Suprapubic skin (tissue), 4 donors: ENCODE results near the gene ROBO2. TPM values are rescaled to one million over a fixed set of nuclear protein-coding genes. Genes with fewer than 3 reads are reported as not detected.

Source experiments
- DNase-seq, 2 donors: peaks; one replicate each; pipeline ENCODE4 v3.0.0-alpha.2; 2019; ENCODE audit warnings: low spot score in 2 of 2
- H3K27ac ChIP-seq: fragments of 200-600 bp; sonication (generic); one replicate; pipeline ENCODE4 v1.5.1; 2019
- H3K27me3 ChIP-seq: fragments of 200-600 bp; sonication (generic); one replicate; pipeline ENCODE4 v1.5.1; 2019
- H3K36me3 ChIP-seq: fragments of 200-600 bp; sonication (generic); one replicate; pipeline ENCODE4 v1.5.1; 2019
- H3K4me1 ChIP-seq: fragments of 200-600 bp; sonication (generic); one replicate; pipeline ENCODE4 v1.5.1; 2019
- H3K4me3 ChIP-seq: fragments of 200-600 bp; sonication (generic); one replicate; pipeline ENCODE4 v1.5.1; 2019; ENCODE audit warnings: mild to moderate bottlenecking
- H3K9me3 ChIP-seq: fragments of 200-600 bp; sonication (generic); one replicate; pipeline ENCODE4 v1.5.1; 2019
- CTCF ChIP-seq, 2 donors: fragments of 200-600 bp in 1 of 2; fragments of 450-650 bp in 1 of 2; sonication (generic) in 1 of 2; IDR thresholded peaks; one replicate each; pipeline ENCODE4 v1.5.1; 2016 to 2019; ENCODE audit warnings: antibody characterized with exemption in 2 of 2, mild to moderate bottlenecking in 1 of 2, moderate library complexity in 1 of 2
- EP300 ChIP-seq: sonication (generic); formaldehyde crosslinking; IDR thresholded peaks from one replicate; pipeline ENCODE4 v1.6.1; 2017; ENCODE audit warnings: antibody characterized with exemption
- POLR2A ChIP-seq, 2 donors: fragments of 450-650 bp; IDR thresholded peaks; one replicate each; pipeline ENCODE4 v1.6.1; 2017; ENCODE audit warnings: antibody characterized with exemption in 2 of 2, mild to moderate bottlenecking in 2 of 2, moderate library complexity in 2 of 2
- POLR2AphosphoS5 ChIP-seq, 3 donors: sonication (generic); formaldehyde crosslinking; IDR thresholded peaks; one replicate each; pipeline ENCODE4 v1.6.1; 2017; ENCODE audit warnings: antibody characterized with exemption in 3 of 3
- WGBS: methylation state at CpG from one replicate; pipeline ENCODE4 v1.1.5; 2018; 5-methylcytosine and 5-hydroxymethylcytosine counted together
- total RNA-seq, 4 donors: library from RNA; depleted of rRNA; stranded (reverse); fragments of >200 nt; gene quantifications; one replicate each; pipeline ENCODE4 v1.1.0, GENCODE V29; 2016

The ROBO2 gene
- total RNA-seq, 4 donors from 2014 or later = 0.95 to 6.7 (median 2.2) TPM

- no peak overlapping the region for H3K4me3 ChIP-seq
- WGBS = 62% methylated on average over 2 of the region's 2 CpGs
- no peak for DNase-seq
These were observed 566.5 kb downstream of the ROBO2 start for GRCh38 chr3:77606372-77606771.

GRCh38 chr3:77618686-77619085 is 578.8 kb downstream of the ROBO2 start:
- no peak overlapping the region for H3K4me3 ChIP-seq
- no peaks in the 10 kb centered on the region for H3K36me3 ChIP-seq
- no peaks in the 10 kb centered on the region for H3K27me3 ChIP-seq
- no peak for DNase-seq
- H3K27ac ChIP-seq = no peak overlapping the region
- H3K4me1 ChIP-seq = no peaks in the 10 kb centered on the region
- no peak for TF ChIP-seq POLR2A (IDR thresholded peaks at IDR 0.05)
- TF ChIP-seq EP300 = no peak
- no peak for TF ChIP-seq POLR2AphosphoS5 (IDR thresholded peaks at IDR 0.05)
- no peak for TF ChIP-seq CTCF (IDR thresholded peaks at IDR 0.05)
- WGBS = 64% methylated on average over 3 of the region's 3 CpGs
- H3K9me3 ChIP-seq = no peaks in the 10 kb centered on the region

More at GRCh38 chr3:77606372-77606771, 566.5 kb downstream of the ROBO2 start:
- H3K27me3 ChIP-seq = no peaks in the 10 kb centered on the region
- no peaks in the 10 kb centered on the region for H3K36me3 ChIP-seq
- no peak for TF ChIP-seq CTCF (IDR thresholded peaks at IDR 0.05)
- no peak for TF ChIP-seq EP300
- no peak for TF ChIP-seq POLR2A (IDR thresholded peaks at IDR 0.05)
- no peaks in the 10 kb centered on the region for H3K9me3 ChIP-seq
- H3K4me1 ChIP-seq = no peaks in the 10 kb centered on the region
- H3K27ac ChIP-seq = no peak overlapping the region

GRCh38 chr3:77620009-77620408 is 580.1 kb downstream of the ROBO2 start:
- TF ChIP-seq POLR2AphosphoS5 (IDR thresholded peaks at IDR 0.05) (peak in 1 of 3 donors; percentile 11), POLR2A (IDR thresholded peaks at IDR 0.05) (no peak), CTCF (IDR thresholded peaks at IDR 0.05) (no peak), EP300 (no peak)
- Histone ChIP-seq H3K4me1 (no peaks in the 10 kb centered on the region), H3K27me3 (no peaks in the 10 kb centered on the region), H3K36me3 (no peaks in the 10 kb centered on the region), H3K4me3 (no peak overlapping the region), H3K27ac (peak overlapping the region; percentile 2), H3K9me3 (no peaks in the 10 kb centered on the region)
- 68% methylated on average over 1 of the region's 1 CpG for WGBS
- no peak for DNase-seq

GRCh38 chr3:77623500-77623899 is 583.6 kb downstream of the ROBO2 start:
- TF ChIP-seq POLR2A (IDR thresholded peaks at IDR 0.05) (no peak), POLR2AphosphoS5 (IDR thresholded peaks at IDR 0.05) (no peak), CTCF (IDR thresholded peaks at IDR 0.05) (no peak), EP300 (no peak)
- Histone ChIP-seq H3K27me3 (no peaks in the 10 kb centered on the region), H3K4me3 (no peak overlapping the region), H3K27ac (no peak overlapping the region), H3K36me3 (no peaks in the 10 kb centered on the region), H3K9me3 (no peaks in the 10 kb centered on the region), H3K4me1 (no peaks in the 10 kb centered on the region)
- WGBS = 86% methylated on average over 2 of the region's 2 CpGs
- no peak for DNase-seq

- Histone ChIP-seq H3K9me3 (no peaks in the 10 kb centered on the region), H3K4me1 (no peaks in the 10 kb centered on the region), H3K4me3 (no peak overlapping the region), H3K27me3 (no peaks in the 10 kb centered on the region), H3K36me3 (no peaks in the 10 kb centered on the region), H3K27ac (no peak overlapping the region)
- no peak for DNase-seq
- WGBS = 96% methylated on average over 1 of the region's 1 CpG
- TF ChIP-seq EP300 (no peak), POLR2A (IDR thresholded peaks at IDR 0.05) (no peak), CTCF (IDR thresholded peaks at IDR 0.05) (no peak), POLR2AphosphoS5 (IDR thresholded peaks at IDR 0.05) (no peak)
These were observed 586.3 kb downstream of the ROBO2 start for GRCh38 chr3:77626157-77626556.
